Activated naive CD8-positive, alpha-beta T cell treated with anti-CD3 and anti-CD28 coated beads, Interleukin-2, amount 50 U/mL, for 16 hours (primary cell): ENCODE results near the gene NFIA.
A peak's percentile ranks its signal among the peaks of the same experiment; 100 is the strongest.

Source experiments
- DNase-seq: peaks from one replicate; pipeline ENCODE4 v3.0.0-alpha.2; 2020; ENCODE audit warnings: low read depth, low spot score

The NFIA gene

DNA sequence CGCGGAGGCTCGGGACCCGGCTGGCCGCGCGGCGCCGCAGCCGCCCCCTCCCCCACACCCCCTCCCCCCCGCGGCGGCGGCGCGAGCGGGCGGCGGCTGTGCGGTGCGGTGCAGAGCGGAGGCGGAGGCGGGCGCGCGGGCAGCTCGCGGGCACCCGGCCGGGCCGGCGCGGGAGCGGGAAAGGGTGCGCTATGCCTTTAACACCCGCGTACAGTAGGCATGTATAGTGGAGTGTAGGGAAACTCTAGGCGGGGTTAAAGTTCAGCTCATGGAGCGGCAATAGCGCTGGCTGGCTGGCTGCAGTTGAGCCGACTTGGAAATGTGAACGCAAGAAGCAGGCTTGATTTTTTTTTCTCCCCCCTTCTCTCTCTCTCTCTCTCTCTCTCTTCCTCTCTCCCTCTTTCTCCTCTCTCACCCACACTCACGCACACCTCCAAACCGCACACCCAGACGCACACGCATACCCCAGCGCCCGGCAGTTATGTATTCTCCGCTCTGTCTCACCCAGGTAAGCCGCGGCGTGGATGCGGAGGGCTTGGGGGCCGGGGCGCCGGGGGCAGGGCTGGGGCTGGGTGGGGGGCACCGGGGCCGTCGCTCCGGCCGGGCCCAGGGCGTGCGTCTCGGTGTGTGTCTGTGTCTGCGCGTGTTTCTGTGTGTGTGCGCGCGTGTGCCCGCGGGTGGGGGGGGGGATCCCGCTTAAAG lies at the start of gene NFIA:
Gene NFIA, plus strand, starts transcription at position 251 of the 702 bp plus-strand sequence.
- DNase-seq, result no peak

DNA sequence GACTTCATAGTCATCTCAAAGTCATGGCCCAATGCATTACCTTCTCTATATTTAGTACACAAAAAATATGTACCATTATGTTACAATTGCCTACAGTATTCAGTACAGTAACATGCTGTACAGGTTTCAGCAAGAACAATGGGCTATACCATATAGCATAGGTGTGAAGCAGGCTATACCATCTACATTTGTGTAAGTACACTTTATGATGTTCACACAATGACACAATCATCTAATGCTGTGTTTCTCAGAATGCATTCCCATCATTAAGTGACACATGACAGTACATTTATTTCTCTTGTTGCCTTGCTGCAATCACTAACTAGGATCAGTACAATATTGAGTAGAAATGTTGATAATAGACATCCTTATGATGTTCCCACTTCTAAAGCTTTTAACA lies 46.5 kb upstream of the NFIA start:
- DNase-seq, result no peak

DNA sequence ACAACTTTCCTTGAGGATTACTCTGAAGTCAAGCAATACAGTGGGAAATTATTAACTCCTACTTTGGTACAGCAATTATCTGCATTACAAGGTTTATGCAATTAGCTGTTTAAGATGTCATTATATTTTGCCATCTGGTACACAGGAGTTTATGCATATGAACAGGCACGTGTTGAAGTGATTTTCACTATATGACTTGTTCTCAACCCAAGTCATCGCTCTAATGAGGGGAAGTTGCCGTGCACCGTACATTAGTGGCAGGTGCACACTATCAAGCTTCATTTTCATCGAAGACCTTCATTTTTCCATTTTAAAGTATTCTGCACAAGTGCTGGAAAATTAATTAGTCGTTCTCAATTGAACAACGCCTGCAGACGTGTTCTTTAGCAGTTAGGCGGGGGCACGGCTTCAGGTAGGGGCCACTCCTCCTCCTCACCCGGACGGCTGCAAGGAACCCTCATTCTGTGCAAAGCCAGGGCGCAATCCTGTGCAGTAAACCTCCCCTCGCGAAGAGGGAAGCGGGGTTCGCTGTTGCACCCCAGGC lies 39.8 kb upstream of the NFIA start:
- no peak for DNase-seq

DNA sequence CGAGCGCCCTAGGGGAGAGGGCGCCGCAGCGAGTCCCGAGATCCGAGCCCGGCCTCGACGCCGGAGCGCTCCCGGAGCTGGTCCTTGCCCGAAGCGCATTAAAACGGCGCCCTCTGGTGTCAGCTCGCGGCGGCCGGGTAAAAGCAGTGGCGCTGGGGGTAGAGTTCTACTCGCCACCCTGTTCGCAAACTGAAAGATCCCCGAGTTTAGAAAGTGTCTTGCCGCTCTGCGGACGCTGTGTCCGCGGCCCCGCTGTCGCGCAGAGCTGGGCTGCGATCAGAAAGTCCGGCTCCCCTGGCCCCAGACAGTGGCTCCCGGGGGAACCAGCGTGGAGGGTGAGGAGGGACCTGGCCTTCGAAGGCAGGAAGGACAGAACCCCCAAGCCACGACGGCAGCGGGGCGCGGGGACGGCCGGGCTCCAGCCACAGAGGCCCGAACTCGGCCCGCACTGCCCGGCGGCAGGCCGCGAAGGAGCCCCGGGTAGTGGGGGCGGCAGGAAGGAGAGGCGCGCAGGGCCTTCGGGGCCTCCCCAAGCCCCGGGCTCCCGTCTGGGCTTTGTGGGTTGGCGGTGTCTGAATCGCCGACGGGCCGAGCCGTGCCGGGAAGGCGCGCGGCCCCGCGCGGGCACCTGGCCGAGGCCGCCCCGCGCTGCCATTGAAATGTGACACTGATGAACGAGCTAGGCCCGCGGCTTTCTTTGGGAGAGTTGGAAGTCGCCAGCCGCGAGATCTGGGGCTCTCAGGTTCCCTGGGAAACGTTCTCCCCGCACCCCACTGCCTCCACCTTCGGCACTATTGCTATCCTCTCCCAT lies 39.1 kb upstream of the NFIA start:
- peak; percentile 72 for DNase-seq

DNA sequence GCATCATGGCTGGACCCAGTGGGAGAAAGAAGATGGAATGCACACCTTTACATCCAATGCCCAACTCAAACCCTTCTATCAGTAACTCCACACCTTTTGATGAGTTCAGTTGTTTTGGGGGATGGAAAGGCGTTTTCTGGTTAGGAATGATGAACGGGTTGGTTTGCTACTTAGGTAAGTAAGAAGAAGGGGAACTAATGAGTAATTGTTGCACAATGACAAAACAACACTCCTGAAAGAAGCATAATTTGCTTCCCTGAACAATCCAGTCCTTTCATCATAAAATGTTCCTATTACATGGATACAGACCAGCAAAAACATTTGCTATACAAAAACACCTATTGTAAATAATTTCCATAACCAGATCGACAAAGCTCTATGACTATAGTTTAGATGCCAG lies 35.9 kb upstream of the NFIA start:
- DNase-seq, result no peak

DNA sequence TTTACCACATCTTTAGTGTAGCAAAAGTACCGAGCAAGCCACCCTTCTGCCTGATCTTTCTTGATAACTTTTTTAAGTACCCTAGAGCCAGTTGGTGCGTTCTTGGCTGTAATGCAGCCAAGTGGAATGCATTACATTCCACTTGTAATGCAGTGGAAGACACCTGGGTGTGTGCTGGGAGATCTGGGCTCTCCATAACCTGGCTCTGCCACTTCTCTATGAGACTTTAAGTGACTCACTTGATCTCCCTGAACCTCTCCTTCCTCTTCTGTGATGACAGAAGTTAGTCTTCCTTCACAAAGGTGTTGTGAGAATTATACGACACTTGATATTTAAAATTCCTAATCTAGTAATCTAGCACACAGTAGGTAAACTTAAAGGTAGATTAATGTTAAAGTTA lies 35.3 kb upstream of the NFIA start:
- DNase-seq, result no peak

DNA sequence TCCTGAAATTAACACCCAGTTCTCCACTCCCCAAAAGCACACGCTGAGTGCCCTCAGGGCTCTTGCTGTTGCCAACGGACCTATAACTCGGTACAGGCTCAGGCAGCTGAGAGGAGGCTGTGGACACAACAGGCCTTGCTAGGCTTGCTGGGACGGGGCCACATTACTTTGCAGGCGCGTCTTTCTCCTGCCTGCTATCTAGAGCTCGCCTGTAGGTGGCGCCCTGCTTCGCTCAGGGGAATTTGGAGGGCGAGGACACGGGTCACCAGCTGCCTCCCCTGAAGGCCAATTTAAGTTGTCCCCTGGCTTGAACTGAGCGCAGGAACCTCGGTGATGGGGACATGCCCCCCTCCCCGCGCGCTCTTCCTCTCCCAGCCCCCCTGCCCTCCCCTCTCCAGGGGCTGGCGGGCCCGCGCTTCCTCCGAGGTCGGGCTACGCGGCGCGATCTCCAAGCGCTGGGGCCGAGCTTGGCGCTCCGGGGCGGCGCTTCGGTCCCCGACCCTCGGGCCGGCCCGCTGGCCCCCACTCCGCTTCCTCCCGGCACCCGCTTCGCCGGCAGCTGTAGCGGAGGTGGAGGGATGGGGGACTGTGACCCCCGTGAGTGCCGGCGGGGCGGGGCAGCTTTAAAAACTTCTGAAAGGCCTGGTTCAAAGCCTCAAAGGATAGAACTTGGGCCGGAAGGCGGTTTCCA lies 32.4 kb upstream of the NFIA start:
- DNase-seq, result peak; percentile 79

DNA sequence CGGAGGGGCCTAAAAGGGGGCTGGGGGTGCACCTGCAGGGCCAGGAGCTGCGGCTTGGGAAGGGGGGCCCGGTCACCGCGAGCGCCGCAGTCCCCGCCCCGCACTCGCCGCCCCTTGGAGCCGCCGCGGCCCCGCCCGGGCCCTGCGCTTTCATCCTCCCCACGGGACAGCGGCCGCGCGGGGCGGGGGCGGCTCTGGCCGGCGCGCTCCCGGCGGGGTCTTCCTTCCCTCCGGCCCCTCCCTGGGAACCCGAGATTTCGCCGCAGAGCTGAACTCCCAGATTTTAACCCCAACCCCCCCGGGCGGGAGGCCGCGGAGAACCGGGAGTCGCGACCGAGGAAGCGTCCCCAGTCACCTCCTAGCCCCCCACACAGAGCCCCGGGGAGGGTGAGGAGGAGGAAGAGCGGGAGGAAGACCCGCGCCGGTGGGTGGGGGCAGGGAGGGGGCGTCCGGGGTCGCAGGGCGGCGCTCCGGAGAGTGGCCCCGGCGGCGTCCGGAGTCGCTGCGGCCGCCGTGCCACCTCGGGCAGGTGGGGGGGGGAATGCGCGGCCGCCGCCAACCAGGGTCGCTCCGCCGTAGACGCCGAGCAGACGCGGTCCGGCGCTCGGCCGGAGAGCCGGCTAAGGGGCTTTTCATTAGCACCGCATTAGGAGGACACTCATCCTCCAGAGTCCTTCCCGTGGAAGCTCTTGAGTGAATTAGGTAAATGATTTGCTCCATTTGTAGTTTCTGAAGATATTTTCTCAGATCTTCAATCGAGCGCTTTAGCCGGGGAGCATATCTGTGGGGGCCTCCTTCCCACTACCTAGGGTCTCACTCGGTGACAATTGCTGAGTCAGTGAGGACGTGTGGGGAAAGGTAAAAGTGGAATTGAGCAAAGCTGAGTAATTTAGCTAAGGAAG lies 31.6 kb upstream of the NFIA start:
- no peak for DNase-seq

DNA sequence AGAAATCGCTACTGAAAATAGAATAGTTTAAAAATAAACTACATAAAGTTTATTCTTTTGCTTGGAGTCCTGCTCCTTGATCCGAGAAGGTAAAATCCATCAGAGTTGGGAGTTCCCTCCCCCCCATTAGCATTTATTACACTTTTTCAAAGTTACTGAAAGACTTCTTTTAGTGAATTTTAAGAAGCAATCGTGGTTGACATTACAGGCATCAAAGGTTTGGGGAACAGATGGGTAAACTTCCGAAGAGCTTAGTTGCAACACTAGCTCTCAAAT lies 31.0 kb upstream of the NFIA start:
- DNase-seq, result no peak

DNA sequence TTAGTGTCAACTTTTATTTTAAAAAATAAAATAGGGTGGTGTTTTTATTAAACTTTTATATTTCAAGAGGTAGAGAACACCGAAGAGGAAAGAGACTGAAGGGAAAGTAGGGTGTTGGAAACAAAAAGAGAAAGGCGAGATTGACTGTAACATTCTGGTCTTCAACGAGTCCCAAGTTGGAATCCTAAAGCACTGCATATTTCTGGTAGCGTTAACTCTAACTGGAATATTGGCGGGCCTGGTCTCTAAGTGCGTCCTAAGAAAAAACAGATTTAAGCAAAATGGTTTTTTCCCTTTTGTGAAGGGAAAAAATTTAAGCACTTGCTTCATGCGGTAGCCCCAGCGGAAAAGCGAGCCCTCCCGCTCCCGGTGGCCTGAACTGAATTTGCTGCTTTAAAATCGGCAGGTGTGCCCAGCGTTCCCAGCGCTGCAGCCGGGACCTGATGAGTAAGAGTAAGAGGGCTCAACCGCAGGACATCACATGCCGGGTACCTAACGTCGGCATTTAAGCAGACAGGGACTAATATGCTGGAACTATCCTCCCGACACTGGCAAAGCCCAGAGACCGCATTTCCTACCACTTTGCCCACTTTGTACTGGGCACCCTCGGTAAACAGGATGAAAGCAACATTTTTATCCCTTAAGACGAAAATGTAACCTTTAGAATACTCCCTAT lies 30.5 kb upstream of the NFIA start:
- no peak for DNase-seq

DNA sequence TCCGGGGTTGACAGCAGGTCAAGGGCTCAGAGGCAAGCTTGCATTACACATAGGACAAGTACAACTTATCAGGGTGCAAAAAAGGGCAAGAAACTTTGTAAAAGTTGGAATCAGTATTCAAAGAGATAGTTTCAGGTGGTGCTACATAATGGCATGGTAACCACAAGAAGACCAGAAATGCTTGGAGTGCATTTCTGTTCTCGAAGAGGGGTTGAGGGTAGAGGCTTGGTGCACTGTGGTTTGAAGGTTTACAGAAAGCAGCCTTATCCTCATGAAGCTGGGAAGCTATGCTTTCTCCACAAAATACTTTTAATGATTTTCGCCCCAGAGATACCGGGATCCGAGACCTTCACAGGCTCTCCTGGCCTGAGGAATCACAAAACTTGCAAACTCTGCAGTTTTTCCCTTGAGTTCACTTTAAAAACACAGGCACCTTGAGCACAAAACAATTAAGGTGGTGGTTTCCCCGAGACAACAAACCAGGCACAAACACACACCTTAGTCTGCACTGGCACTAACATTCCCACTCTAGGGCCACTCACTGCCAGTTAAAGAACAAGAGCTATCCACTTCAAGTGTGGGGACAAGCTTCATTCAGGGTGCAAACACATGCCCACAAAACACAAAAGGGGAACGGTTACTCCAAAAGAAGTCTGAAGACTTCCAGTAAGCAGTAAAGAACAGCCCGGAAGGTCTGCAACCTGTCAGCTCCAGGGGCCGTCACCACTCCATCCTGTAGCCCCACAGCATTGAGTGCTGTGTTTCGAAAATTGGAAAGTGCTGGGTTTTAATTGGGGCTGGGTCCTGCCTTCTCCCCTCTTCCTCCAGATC lies 29.8 kb upstream of the NFIA start:
- no peak for DNase-seq

DNA sequence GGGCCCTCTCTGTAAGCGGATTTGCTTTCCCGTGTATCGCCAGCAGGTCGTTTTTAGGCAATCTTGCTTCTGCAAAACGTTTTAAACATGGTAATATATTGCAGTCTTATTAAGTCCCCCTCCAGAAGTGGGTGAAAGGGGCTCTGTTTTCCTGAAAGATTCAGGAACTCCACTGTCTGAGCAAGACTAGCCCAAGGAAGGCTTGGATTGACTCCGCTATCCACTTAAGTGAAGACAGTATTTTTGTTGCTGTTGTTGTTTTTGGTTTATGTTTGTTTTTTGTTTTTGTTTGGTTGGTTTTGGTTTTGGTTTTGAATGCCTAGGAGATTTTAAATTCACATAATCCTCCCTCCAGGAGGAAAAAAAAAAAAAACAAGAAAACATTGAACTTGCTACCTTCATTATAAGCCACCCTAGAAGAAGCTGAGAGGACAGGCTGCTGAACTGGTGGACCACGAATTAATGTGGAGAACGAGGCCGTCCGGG lies 29.1 kb upstream of the NFIA start:
- no peak for DNase-seq

DNA sequence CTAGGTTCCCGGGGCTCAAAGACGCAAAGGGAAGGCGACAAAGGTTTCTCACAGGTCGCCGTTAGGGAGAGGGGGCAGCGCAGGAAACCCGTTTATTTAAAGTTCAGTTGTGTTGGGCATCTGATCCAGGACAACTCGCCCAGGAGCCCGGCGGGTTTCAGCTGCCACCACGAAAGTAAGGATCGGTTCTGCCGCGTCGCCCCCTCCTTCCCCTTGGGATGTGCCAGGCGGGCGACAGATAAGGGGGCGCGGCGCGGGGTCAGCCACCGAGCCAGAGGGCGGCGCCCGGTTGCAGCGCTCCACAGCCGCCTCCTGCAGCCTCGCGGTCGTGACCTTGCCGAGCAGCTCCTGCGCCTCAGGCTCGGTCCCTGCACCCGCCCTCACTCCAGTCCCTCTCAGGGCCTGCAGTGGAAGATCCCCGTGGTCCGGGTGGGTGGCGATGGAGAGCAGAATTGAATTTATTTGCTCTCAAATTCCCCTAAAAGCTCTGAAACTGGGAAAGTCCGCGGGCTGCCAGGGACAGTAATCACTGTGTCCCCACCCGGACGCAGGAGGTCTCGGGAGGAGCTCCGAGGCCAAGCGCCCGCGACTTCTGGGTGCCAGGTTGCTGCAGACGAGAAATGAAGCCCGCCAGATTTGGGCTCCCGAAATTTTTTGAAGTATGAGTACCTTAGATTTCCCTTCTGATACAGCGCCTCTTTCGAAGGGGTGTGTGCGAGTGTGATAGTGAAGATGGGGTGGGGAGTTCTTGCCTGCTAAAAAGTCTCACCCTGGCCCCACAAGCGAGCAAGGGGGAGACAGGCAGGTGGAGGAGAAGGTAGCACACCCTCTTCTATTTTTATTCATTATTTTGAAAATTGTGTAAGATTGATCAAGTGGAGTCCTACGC lies 28.4 kb upstream of the NFIA start:
- no peak for DNase-seq

DNA sequence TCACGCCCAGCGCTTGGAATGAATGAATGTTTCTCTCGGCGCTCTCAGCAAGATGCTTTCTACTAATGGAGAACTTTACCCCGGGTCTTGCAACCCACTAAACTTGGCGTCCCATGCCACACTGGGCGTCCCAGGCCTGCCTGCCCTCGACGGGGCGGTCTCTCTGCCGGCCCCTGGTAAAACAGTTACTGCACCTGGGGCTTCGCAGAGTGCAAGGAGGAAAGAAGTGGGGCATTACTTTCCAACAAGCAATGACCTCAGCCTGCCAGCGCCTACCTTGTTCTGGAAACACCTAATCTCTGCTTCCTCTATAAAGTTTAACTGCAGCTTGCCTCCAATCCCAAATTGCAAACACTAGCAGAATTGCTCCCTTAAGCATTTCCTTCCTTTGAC lies 27.8 kb upstream of the NFIA start:
- DNase-seq, result no peak

DNA sequence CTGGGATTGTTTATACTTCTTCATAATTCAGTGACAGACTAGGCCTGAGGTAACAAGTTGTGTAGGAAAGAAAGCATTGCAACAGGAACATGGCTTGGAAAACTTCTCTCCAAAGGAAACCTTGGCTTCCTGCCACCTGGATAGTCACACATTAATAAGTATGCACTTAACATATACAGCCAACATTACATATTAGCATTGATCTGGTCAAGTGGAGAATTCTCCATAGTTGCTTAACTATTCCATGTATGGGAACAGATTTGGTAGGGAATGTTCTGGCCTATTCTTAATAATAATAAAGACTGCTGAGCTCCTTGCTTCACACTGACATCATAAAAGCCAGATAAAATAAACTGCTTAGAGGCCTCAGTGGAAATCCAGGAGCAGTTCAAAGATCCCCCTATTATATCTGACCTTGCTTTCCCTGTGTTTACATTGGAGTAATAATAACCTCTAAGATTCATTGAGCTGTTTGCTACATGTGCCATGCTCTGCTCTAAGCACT lies 27.2 kb upstream of the NFIA start:
- DNase-seq, result no peak

DNA sequence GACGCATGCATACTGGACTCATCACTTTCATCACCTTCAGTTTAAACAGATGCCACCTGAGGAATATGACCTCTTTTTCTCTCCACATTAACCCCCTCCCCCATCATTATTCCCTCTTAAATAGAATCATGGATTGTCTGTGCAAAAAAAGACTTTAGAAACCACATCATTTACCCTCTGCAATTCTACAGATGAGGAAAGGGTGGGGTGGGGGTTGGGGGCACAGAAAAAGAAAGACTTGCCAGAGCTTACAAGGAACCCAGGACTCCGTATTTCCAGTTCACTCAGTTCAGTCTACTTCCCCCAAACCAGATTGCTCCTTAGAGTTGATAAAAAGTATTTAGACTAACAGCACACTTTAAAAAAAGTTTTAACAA lies 26.2 kb upstream of the NFIA start:
- no peak for DNase-seq

DNA sequence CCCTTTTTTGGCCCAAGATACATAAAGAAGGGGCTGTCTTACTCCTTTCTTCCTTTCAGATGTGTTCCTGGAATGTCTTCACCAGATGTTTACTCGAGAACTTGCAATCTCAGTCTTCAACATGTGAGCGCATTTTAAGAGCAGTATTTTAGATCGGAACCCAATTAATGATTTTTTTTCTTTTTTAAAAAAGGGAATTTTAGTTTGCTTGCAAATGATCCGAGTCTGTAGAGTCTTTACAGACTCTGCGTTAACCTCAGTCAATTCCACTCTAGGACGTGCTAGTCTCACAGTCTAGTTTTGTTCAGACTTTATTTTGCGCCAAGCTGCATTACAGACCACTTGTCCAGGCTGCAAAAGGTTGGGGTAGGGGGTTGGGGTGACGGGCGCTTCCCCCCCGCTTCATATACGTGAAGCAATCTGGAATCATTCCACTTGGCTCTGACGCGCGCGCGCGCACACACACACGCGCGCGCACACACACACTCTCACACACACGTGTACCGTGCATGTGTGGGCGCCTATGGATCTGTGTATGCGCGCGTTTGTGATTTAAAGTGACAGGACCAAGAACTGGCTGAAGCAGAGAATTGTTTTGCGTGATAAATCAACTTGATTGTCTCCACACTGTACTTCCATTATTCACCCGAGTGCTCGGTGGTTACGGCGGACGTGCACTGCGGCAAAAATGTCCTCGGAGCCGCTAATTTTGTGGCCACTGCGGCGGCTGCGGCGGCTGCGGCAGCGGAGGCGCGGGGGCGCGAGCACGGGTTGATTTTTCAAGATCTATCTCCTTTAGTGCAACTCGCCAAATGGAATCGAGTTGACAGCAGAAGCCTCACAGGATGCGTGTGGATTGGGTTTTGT lies 25.6 kb upstream of the NFIA start:
- no peak for DNase-seq
